Lower lobe of right lung (tissue), 2 donors: ENCODE data around the gene MBNL3. TPM values are rescaled to one million over a fixed set of nuclear protein-coding genes. Genes with fewer than 3 reads are reported as not detected.

Experiments used
- ATAC-seq, 2 donors: fragments of 200-7000 bp; cut with Tn5 transposase; one replicate each; pipeline ENCODE4 v1.9.1; 2020 to 2022; ENCODE audit warnings: mild to moderate bottlenecking in 2 of 2, moderate library complexity in 2 of 2
- DNase-seq: peaks from one replicate; pipeline ENCODE4 v3.0.0-alpha.2; 2020
- H3K27ac ChIP-seq: fragments of 200-600 bp; one replicate; pipeline ENCODE4 v1.8.0; 2022
- H3K27me3 ChIP-seq: fragments of 200-600 bp; one replicate; pipeline ENCODE4 v1.8.0; 2022; ENCODE audit warnings: low read depth
- H3K36me3 ChIP-seq: fragments of 200-600 bp; one replicate; pipeline ENCODE4 v1.8.0; 2022; ENCODE audit warnings: mild to moderate bottlenecking
- H3K4me1 ChIP-seq: fragments of 200-600 bp; one replicate; pipeline ENCODE4 v1.8.0; 2022
- H3K4me3 ChIP-seq: fragments of 200-600 bp; one replicate; pipeline ENCODE4 v1.8.0; 2022; ENCODE audit warnings: mild to moderate bottlenecking
- H3K9me3 ChIP-seq: fragments of 200-600 bp; one replicate; pipeline ENCODE4 v1.8.0; 2022
- CTCF ChIP-seq: fragments of 200-600 bp; IDR thresholded peaks from one replicate; pipeline ENCODE4 v1.8.0; 2022; ENCODE audit warnings: antibody characterized with exemption, mild to moderate bottlenecking
- intact Hi-C: fragments of 100-400 bp; cut with DNase I; formaldehyde crosslinking; loops from one replicate; pipeline ENCODE4 v1.11.0; 2022
- total RNA-seq: library from RNA; stranded (reverse); fragmentation: NEBNext Ultra II Directional; extraction: Animal tissue kit (Norgen Biotek cat#: 25700); gene quantifications from one replicate; pipeline ENCODE4 v1.2.1, GENCODE V29; 2021
- donor health status: DM: no; HTN: yes; CAD: no; lungs with severe emphysema.

MBNL3 gene
- total RNA-seq, 1 donor from 2014 or later = 24.3 TPM

GRCh38 chrX:132393485-132393884, 95.4 kb downstream of the MBNL3 start:
- Histone ChIP-seq H3K27ac (no peak overlapping the region), H3K4me1 (no peaks in the 10 kb centered on the region), H3K27me3 (no peaks in the 10 kb centered on the region), H3K4me3 (no peak overlapping the region), H3K36me3 (no peaks in the 10 kb centered on the region), H3K9me3 (no peaks in the 10 kb centered on the region)
- intact Hi-C loops = no loop called here
- ATAC-seq (no peak), DNase-seq (no peak)
- TF ChIP-seq CTCF = no peak

- Histone ChIP-seq H3K27me3 (no peaks in the 10 kb centered on the region), H3K27ac (no peak overlapping the region), H3K9me3 (no peaks in the 10 kb centered on the region), H3K4me3 (no peak overlapping the region), H3K36me3 (no peaks in the 10 kb centered on the region), H3K4me1 (no peaks in the 10 kb centered on the region)
- intact Hi-C loops = no loop called here
- TF ChIP-seq CTCF = no peak
- ATAC-seq = no peak
- DNase-seq = no peak
These were observed 95.8 kb downstream of the MBNL3 start for GRCh38 chrX:132393085-132393484.

- H3K27me3 ChIP-seq = no peaks in the 10 kb centered on the region
- H3K4me1 ChIP-seq = no peaks in the 10 kb centered on the region
- H3K9me3 ChIP-seq = no peaks in the 10 kb centered on the region
- intact Hi-C loops = no loop called here
- DNase-seq (no peak), ATAC-seq (no peak)
- no peak overlapping the region for H3K27ac ChIP-seq
- TF ChIP-seq CTCF = no peak
- H3K36me3 ChIP-seq = no peaks in the 10 kb centered on the region
- no peak overlapping the region for H3K4me3 ChIP-seq
These were observed 98.0 kb downstream of the MBNL3 start for GRCh38 chrX:132390792-132391191.

- TF ChIP-seq CTCF = no peak
- intact Hi-C loops = no loop called here
- Histone ChIP-seq H3K4me3 (no peak overlapping the region), H3K4me1 (no peaks in the 10 kb centered on the region), H3K27me3 (no peaks in the 10 kb centered on the region), H3K9me3 (no peaks in the 10 kb centered on the region), H3K27ac (no peak overlapping the region), H3K36me3 (no peaks in the 10 kb centered on the region)
- no peak for DNase-seq
- no peak for ATAC-seq
These were observed 99.4 kb downstream of the MBNL3 start for GRCh38 chrX:132389480-132389879.

GRCh38 chrX:132388371-132388770, 100.5 kb downstream of the MBNL3 start:
- ATAC-seq (no peak), DNase-seq (no peak)
- Histone ChIP-seq H3K9me3 (no peaks in the 10 kb centered on the region), H3K27me3 (no peaks in the 10 kb centered on the region), H3K4me3 (no peak overlapping the region), H3K36me3 (no peaks in the 10 kb centered on the region), H3K27ac (no peak overlapping the region), H3K4me1 (no peaks in the 10 kb centered on the region)
- no peak for TF ChIP-seq CTCF
- intact Hi-C loops = no loop called here

GRCh38 chrX:132384301-132384700, 104.5 kb downstream of the MBNL3 start:
- Histone ChIP-seq H3K9me3 (no peaks in the 10 kb centered on the region), H3K27me3 (no peaks in the 10 kb centered on the region), H3K4me3 (no peak overlapping the region), H3K4me1 (no peaks in the 10 kb centered on the region), H3K36me3 (no peaks in the 10 kb centered on the region), H3K27ac (no peak overlapping the region)
- ATAC-seq (no peak), DNase-seq (no peak)
- no peak for TF ChIP-seq CTCF
- intact Hi-C loops = no loop called here
